Measurements from ENCODE around the gene SIGLEC5. TPM values are rescaled to one million over a fixed set of nuclear protein-coding genes. Genes with fewer than 3 reads are reported as not detected.

The SIGLEC5 gene
- total RNA-seq, 1 donor from 2014 or later = not detected

GRCh38 chr19:51572908-51573307 is 57.3 kb downstream of the SIGLEC5 start:
- peak overlapping the region; percentile 76 for H3K27ac ChIP-seq (ENCODE audit: low read depth, low read length)
- FAIRE-seq (peak; percentile 93), DNase-seq (ENCODE audit: low read depth) (peak; percentile 63)
- Mint-ChIP-seq H3K9me3 (ENCODE audit: unreplicated experiment) (no peaks in the 10 kb centered on the region), H3K4me1 (ENCODE audit: low read depth, unreplicated experiment) (peaks cover 18% of the 10 kb centered on the region), H3K36me3 (ENCODE audit: low read depth, unreplicated experiment) (peaks cover 8% of the 10 kb centered on the region), H3K27ac (ENCODE audit: unreplicated experiment) (no peak overlapping the region), H3K4me3 (ENCODE audit: unreplicated experiment) (peak overlapping the region; percentile 93), H3K27me3 (ENCODE audit: low read depth, unreplicated experiment) (peaks cover 5% of the 10 kb centered on the region)
- no peak overlapping the region for H2AFZ ChIP-seq (ENCODE audit: low read depth, low read length)
- H3K9me3 ChIP-seq (ENCODE audit: insufficient read depth, low read depth, low read length) = no peaks in the 10 kb centered on the region
- peaks cover 6% of the 10 kb centered on the region for H3K36me3 ChIP-seq (ENCODE audit: insufficient read depth, low read length)
- TF ChIP-seq CTCF (IDR thresholded peaks at IDR 0.05; ENCODE audit: insufficient read depth, low read depth, low read length) = no peak
- no peak for TF ChIP-seq EZH2 (IDR thresholded peaks at IDR 0.05; ENCODE audit: insufficient read depth, low read length)
- H3K27me3 ChIP-seq (ENCODE audit: insufficient read depth, low read length) = no peaks in the 10 kb centered on the region
- peak overlapping the region; percentile 77 for H3K4me3 ChIP-seq (ENCODE audit: insufficient read depth, low read depth, low read length)
- H4K20me1 ChIP-seq (ENCODE audit: insufficient read depth, low read length) = peaks cover 11% of the 10 kb centered on the region
- H3K79me2 ChIP-seq (ENCODE audit: insufficient read depth, low read length) = peaks cover 39% of the 10 kb centered on the region
- H3K9ac ChIP-seq (ENCODE audit: low read length) = peak overlapping the region; percentile 92
- peaks cover 15% of the 10 kb centered on the region for H3K4me1 ChIP-seq (ENCODE audit: insufficient read depth, low read length)
- peak overlapping the region; percentile 94 for H3K4me2 ChIP-seq (ENCODE audit: low read length)

- peaks cover 39% of the 10 kb centered on the region for H3K79me2 ChIP-seq (ENCODE audit: insufficient read depth, low read length)
- H3K4me2 ChIP-seq (ENCODE audit: low read length) = peak overlapping the region; percentile 94
- H2AFZ ChIP-seq (ENCODE audit: low read depth, low read length) = no peak overlapping the region
- TF ChIP-seq EZH2 (IDR thresholded peaks at IDR 0.05; ENCODE audit: insufficient read depth, low read length) (no peak), CTCF (IDR thresholded peaks at IDR 0.05; ENCODE audit: insufficient read depth, low read depth, low read length) (no peak)
- Mint-ChIP-seq H3K36me3 (ENCODE audit: low read depth, unreplicated experiment) (peaks cover 8% of the 10 kb centered on the region), H3K4me3 (ENCODE audit: unreplicated experiment) (peak overlapping the region; percentile 93), H3K4me1 (ENCODE audit: low read depth, unreplicated experiment) (peaks cover 18% of the 10 kb centered on the region), H3K27ac (ENCODE audit: unreplicated experiment) (peak overlapping the region; percentile 86), H3K9me3 (ENCODE audit: unreplicated experiment) (no peaks in the 10 kb centered on the region), H3K27me3 (ENCODE audit: low read depth, unreplicated experiment) (peaks cover 7% of the 10 kb centered on the region)
- H3K27me3 ChIP-seq (ENCODE audit: insufficient read depth, low read length) = no peaks in the 10 kb centered on the region
- DNase-seq (ENCODE audit: low read depth) = no peak
- H4K20me1 ChIP-seq (ENCODE audit: insufficient read depth, low read length) = peaks cover 11% of the 10 kb centered on the region
- peaks cover 15% of the 10 kb centered on the region for H3K4me1 ChIP-seq (ENCODE audit: insufficient read depth, low read length)
- H3K9me3 ChIP-seq (ENCODE audit: insufficient read depth, low read depth, low read length) = no peaks in the 10 kb centered on the region
- peak overlapping the region; percentile 77 for H3K4me3 ChIP-seq (ENCODE audit: insufficient read depth, low read depth, low read length)
- H3K27ac ChIP-seq (ENCODE audit: low read depth, low read length) = peak overlapping the region; percentile 76
- no peak for FAIRE-seq
- peaks cover 6% of the 10 kb centered on the region for H3K36me3 ChIP-seq (ENCODE audit: insufficient read depth, low read length)
- peak overlapping the region; percentile 92 for H3K9ac ChIP-seq (ENCODE audit: low read length)
These were observed 57.8 kb downstream of the SIGLEC5 start for GRCh38 chr19:51572410-51572809.

GRCh38 chr19:51571599-51571998 is 58.6 kb downstream of the SIGLEC5 start:
- H2AFZ ChIP-seq (ENCODE audit: low read depth, low read length) = peak overlapping the region; percentile 65
- H3K27ac Mint-ChIP-seq (ENCODE audit: unreplicated experiment) = peak overlapping the region; percentile 86
- no peaks in the 10 kb centered on the region for H3K9me3 Mint-ChIP-seq (ENCODE audit: unreplicated experiment)
- peaks cover 15% of the 10 kb centered on the region for H3K4me1 ChIP-seq (ENCODE audit: insufficient read depth, low read length)
- TF ChIP-seq EZH2 (IDR thresholded peaks at IDR 0.05; ENCODE audit: insufficient read depth, low read length) (no peak), CTCF (IDR thresholded peaks at IDR 0.05; ENCODE audit: insufficient read depth, low read depth, low read length) (no peak)
- peak overlapping the region; percentile 76 for H3K27ac ChIP-seq (ENCODE audit: low read depth, low read length)
- H3K9ac ChIP-seq (ENCODE audit: low read length) = peak overlapping the region; percentile 92
- H3K27me3 Mint-ChIP-seq (ENCODE audit: low read depth, unreplicated experiment) = peaks cover 12% of the 10 kb centered on the region
- H3K4me1 Mint-ChIP-seq (ENCODE audit: low read depth, unreplicated experiment) = peaks cover 18% of the 10 kb centered on the region
- H3K27me3 ChIP-seq (ENCODE audit: insufficient read depth, low read length) = no peaks in the 10 kb centered on the region
- no peaks in the 10 kb centered on the region for H3K9me3 ChIP-seq (ENCODE audit: insufficient read depth, low read depth, low read length)
- peak overlapping the region; percentile 93 for H3K4me3 Mint-ChIP-seq (ENCODE audit: unreplicated experiment)
- peaks cover 5% of the 10 kb centered on the region for H3K36me3 Mint-ChIP-seq (ENCODE audit: low read depth, unreplicated experiment)
- H3K79me2 ChIP-seq (ENCODE audit: insufficient read depth, low read length) = peaks cover 34% of the 10 kb centered on the region
- DNase-seq (ENCODE audit: low read depth) = no peak
- peaks cover 8% of the 10 kb centered on the region for H4K20me1 ChIP-seq (ENCODE audit: insufficient read depth, low read length)
- peak overlapping the region; percentile 77 for H3K4me3 ChIP-seq (ENCODE audit: insufficient read depth, low read depth, low read length)
- peaks cover 6% of the 10 kb centered on the region for H3K36me3 ChIP-seq (ENCODE audit: insufficient read depth, low read length)
- no peak for FAIRE-seq
- H3K4me2 ChIP-seq (ENCODE audit: low read length) = peak overlapping the region; percentile 94
